Measurements from ENCODE around the gene KCND2. TPM values are rescaled to one million over a fixed set of nuclear protein-coding genes. Genes with fewer than 3 reads are reported as not detected.

KCND2 gene
- polyA plus RNA-seq, 1 of the 3 experiments (the other 2 are of a cell fraction): not detected

- no peaks in the 10 kb centered on the region; the same call in 1 of the 2 replicates for H3K9me3 ChIP-seq
- 4% methylated on average over 3 of the region's 3 CpGs for WGBS (ENCODE audit: low lambda C conversion rate)
- no peaks in the 10 kb centered on the region for H3K4me1 ChIP-seq (ENCODE audit: control insufficient read depth in 1 of 2, insufficient read depth in 2 of 2, low read depth in 1 of 2, low read length in 1 of 2)
- H3K79me2 ChIP-seq (ENCODE audit: insufficient read depth): no peaks in the 10 kb centered on the region
- DNase-seq: no peak
- no peaks in the 10 kb centered on the region for H4K20me1 ChIP-seq (ENCODE audit: insufficient read depth)
- H3K36me3 ChIP-seq (replicated peaks in 1 of 2; ENCODE audit: control insufficient read depth in 1 of 2, insufficient read depth in 2 of 2, low read length in 1 of 2): no peaks in the 10 kb centered on the region
- H3K9me2 ChIP-seq: no peaks in the 10 kb centered on the region
- H3K4me2 ChIP-seq: no peak overlapping the region
- no peaks in the 10 kb centered on the region for H3F3A ChIP-seq (replicated peaks; ENCODE audit: insufficient read depth)
- no peak overlapping the region for H3K27ac ChIP-seq (ENCODE audit: low read depth in 2 of 2, low read length in 1 of 2)
- ChIA-PET POLR2A (no interaction called here), CTCF (interaction anchor here (0.8 to 1.5 kb wide), 3 partner anchors 9 to 213 kb away, joined by 3 to 7 read pairs (median 3); no protein-coding TSS in a partner anchor)
- TF ChIP-seq RXRA (IDR thresholded peaks at IDR 0.05; ENCODE audit: borderline replicate concordance, low read depth) (no peak), MXI1 (IDR thresholded peaks at IDR 0.05; ENCODE audit: low read depth, low read length) (no peak), CTCF (IDR thresholded peaks at IDR 0.05) (no peak), EP300 (IDR thresholded peaks at IDR 0.05; ENCODE audit: borderline replicate concordance in 1 of 2, low read depth in 1 of 2, low read length in 1 of 2) (no peak), POLR2AphosphoS5 (IDR thresholded peaks at IDR 0.05; ENCODE audit: low read depth, low read length) (no peak), FOXJ3 (CRISPR knock-in tag; IDR thresholded peaks at IDR 0.05) (no peak), TAF1 (IDR thresholded peaks at IDR 0.05; ENCODE audit: borderline replicate concordance, low read depth, low read length) (no peak), SIN3A (IDR thresholded peaks at IDR 0.05; ENCODE audit: borderline replicate concordance, low read depth, low read length) (no peak), TCF12 (IDR thresholded peaks at IDR 0.05) (no peak), SMC3 (IDR thresholded peaks at IDR 0.05; ENCODE audit: low read depth, low read length) (no peak), YY1 (IDR thresholded peaks at IDR 0.05; ENCODE audit: low read depth) (no peak), FOSL2 (IDR thresholded peaks at IDR 0.05; ENCODE audit: borderline replicate concordance, low read depth) (no peak), REST (IDR thresholded peaks at IDR 0.05; ENCODE audit: low read depth, low read length) (no peak), GATA2 (CRISPR knock-in tag; IDR thresholded peaks at IDR 0.05) (no peak), ELF1 (IDR thresholded peaks at IDR 0.05) (no peak)
- H3K4me3 ChIP-seq (ENCODE audit: low read depth in 2 of 2, low read length in 1 of 2): no peak overlapping the region
- H3K9ac ChIP-seq: no peak overlapping the region
- H2AFZ ChIP-seq (ENCODE audit: low read depth): no peak overlapping the region
- H3K27me3 ChIP-seq (ENCODE audit: insufficient read depth): no peaks in the 10 kb centered on the region
Observed at GRCh38 chr7:120512701-120513100, 239.7 kb downstream of the KCND2 start.
